GM21526 (cell line): Measurements from ENCODE around the gene NXPH4.
A peak's percentile ranks its signal among the peaks of the same experiment; 100 is the strongest.

ENCODE experiments used
- ATAC-seq: cut with Tn5 transposase; IDR thresholded peaks from one replicate; pipeline ENCODE4 v1.9.1; 2021; ENCODE audit warnings: moderate library complexity; ENCODE audit not compliant: unreplicated experiment, low FRiP score

NXPH4 gene

GRCh38 chr12:57216921-57217879, 606 bp downstream of the NXPH4 start:
- no peak for ATAC-seq

- ATAC-seq, result no peak
These were observed 1.6 kb downstream of the NXPH4 start for GRCh38 chr12:57218030-57218853.

GRCh38 chr12:57219205-57219992, 2.8 kb downstream of the NXPH4 start:
- no peak for ATAC-seq

GRCh38 chr12:57219993-57220754, 3.6 kb downstream of the NXPH4 start:
- ATAC-seq, result no peak

GRCh38 chr12:57220770-57221168, 4.2 kb downstream of the NXPH4 start:
- ATAC-seq, result no peak

GRCh38 chr12:57221169-57221917, 4.7 kb downstream of the NXPH4 start:
- ATAC-seq, result no peak

GRCh38 chr12:57222286-57223190, 5.9 kb downstream of the NXPH4 start:
- ATAC-seq, result no peak

- no peak for ATAC-seq
These were observed 6.9 kb downstream of the NXPH4 start for GRCh38 chr12:57223191-57224165.

- ATAC-seq, result no peak
These were observed 7.8 kb downstream of the NXPH4 start for GRCh38 chr12:57224278-57224972.

- no peak for ATAC-seq
These were observed 8.5 kb downstream of the NXPH4 start for GRCh38 chr12:57224973-57225679.

- ATAC-seq, result no peak
These were observed 9.2 kb downstream of the NXPH4 start for GRCh38 chr12:57225680-57226210.

GRCh38 chr12:57226588-57227314, 10.2 kb downstream of the NXPH4 start:
- no peak for ATAC-seq

GRCh38 chr12:57227315-57228115, 10.9 kb downstream of the NXPH4 start:
- no peak for ATAC-seq

- ATAC-seq, result peak; percentile 5
These were observed 12.5 kb downstream of the NXPH4 start for GRCh38 chr12:57229046-57229633.
